K562 (cell line): Measurements from ENCODE around the gene USP32. TPM values are rescaled to one million over a fixed set of nuclear protein-coding genes. Genes with fewer than 3 reads are reported as not detected.
"Not testable (repeated sequence)": the region's sequence is repeated elsewhere in the genome, so short reads cannot be mapped to it uniquely, and the experiment has no call there.

Experiments
- ATAC-seq: fragments of 200-7000 bp; cut with Tn5 transposase; 3 replicates; pipeline ENCODE4 v1.9.1; 2020; ENCODE audit warnings: moderate library complexity
- BruUV-seq: library from RNA; stranded (reverse); fragments of 400-500 nt; replicated peaks from 2 replicates; lab custom pipeline; 2021; lab: Mats Ljungman, UMichigan
- CTCF ChIA-PET: fragments of 300-600 bp; formaldehyde crosslinking; extraction: SDS; loops from one replicate; lab custom pipeline; 2021; ENCODE audit warnings: low intra/inter-chr PET ratio; lab: Yijun Ruan, JAX
- POLR2A ChIA-PET: fragments of 300-600, 350-650 bp; sonication (Branson Sonifier 250); formaldehyde crosslinking; extraction: SDS; loops from one replicate; lab custom pipeline; 2021; ENCODE audit warnings: antibody characterized with exemption, inconsistent platforms; lab: Yijun Ruan, JAX
- DNase-seq, 4 experiments: peaks; one replicate each; pipeline versions ENCODE4 v3.0.0 to v3.0.0-alpha.2; 2011 to 2018; ENCODE audit warnings: low spot score in 3 of 4, mixed read lengths in 3 of 4; ENCODE audit errors: extremely low read depth in 1 of 4
- FAIRE-seq: peaks from 2 replicates; lab custom pipeline; 2011; peaks lifted over from hg19 to GRCh38; lab: Jason Lieb, UNC
- H2AFZ ChIP-seq: 2 replicates; pipeline ENCODE4 v1.6.0; 2011; ENCODE audit warnings: low read depth, low read length, control low read depth, inconsistent platforms
- H3K27ac ChIP-seq: fragments of 200-600 bp; 3 replicates; pipeline ENCODE4 v1.8.0; 2011; ENCODE audit warnings: low read depth, mild to moderate bottlenecking, control low read depth, inconsistent platforms, low read length, moderate library complexity, mixed read lengths; ENCODE audit errors: extremely low read depth
- H3K27me3 ChIP-seq, 2 experiments: fragments of 300-600 bp in 1 of 2; 2 replicates in 1 of 2; 3 replicates in 1 of 2; pipeline versions ENCODE4 v1.6.0 to v1.8.0; 2011; ENCODE audit warnings: inconsistent platforms in 2 of 2, low read length in 2 of 2, mild to moderate bottlenecking in 1 of 2, mixed read lengths in 1 of 2, moderate library complexity in 1 of 2; ENCODE audit not compliant: control insufficient read depth in 2 of 2, insufficient read depth in 2 of 2
- H3K36me3 ChIP-seq: fragments of 300-600 bp; 3 replicates; pipeline ENCODE4 v1.8.0; 2011; ENCODE audit warnings: mild to moderate bottlenecking, low read length, inconsistent platforms; ENCODE audit not compliant: control insufficient read depth, insufficient read depth
- H3K4me1 ChIP-seq, 2 experiments: fragments of 200-600 bp in 1 of 2; replicated peaks in 1 of 2; 2 replicates in 1 of 2; 3 replicates in 1 of 2; pipeline versions ENCODE4 v1.5.1 to v1.8.0; 2011; ENCODE audit warnings: inconsistent platforms in 2 of 2, low read length in 2 of 2, mild to moderate bottlenecking in 1 of 2, mixed read lengths in 1 of 2, moderate library complexity in 1 of 2; ENCODE audit not compliant: control insufficient read depth in 2 of 2, insufficient read depth in 2 of 2
- H3K4me2 ChIP-seq: 2 replicates; pipeline ENCODE4 v1.6.1; 2011; ENCODE audit warnings: low read length, control low read depth, inconsistent platforms, mixed read lengths; ENCODE audit not compliant: insufficient read depth
- H3K4me3 ChIP-seq: fragments of 200-600 bp; sonication (generic), shearing (Covaris generic); 2 replicates; pipeline ENCODE4 v1.5.1; 2016; ENCODE audit warnings: control low read depth, inconsistent platforms
- H3K79me2 ChIP-seq: fragments of 200-600 bp; 3 replicates; pipeline ENCODE4 v1.8.0; 2011; ENCODE audit warnings: low read length, inconsistent platforms; ENCODE audit not compliant: control insufficient read depth, insufficient read depth
- H3K9ac ChIP-seq, 2 experiments: 2 replicates each; pipeline versions ENCODE4 v1.6.0 to v1.6.1; 2011; ENCODE audit warnings: low read depth in 2 of 2, low read length in 2 of 2, control low read depth in 1 of 2, inconsistent platforms in 1 of 2, mild to moderate bottlenecking in 1 of 2, mixed read lengths in 1 of 2; ENCODE audit not compliant: insufficient read depth in 1 of 2
- H3K9me1 ChIP-seq: one replicate; pipeline ENCODE4 v1.6.0; 2011; ENCODE audit warnings: inconsistent platforms, mild to moderate bottlenecking, low read length, moderate library complexity; ENCODE audit not compliant: control insufficient read depth, insufficient read depth
- H3K9me3 ChIP-seq: replicated peaks from 2 replicates; pipeline ENCODE4 v1.5.1; 2011; ENCODE audit warnings: low read depth, low read length, inconsistent platforms; ENCODE audit not compliant: control insufficient read depth, insufficient read depth
- H4K20me1 ChIP-seq: replicated peaks from 2 replicates; pipeline ENCODE4 v1.6.1; 2011; ENCODE audit warnings: low read length, inconsistent platforms, mixed read lengths; ENCODE audit not compliant: control insufficient read depth, insufficient read depth
- C11orf30 ChIP-seq: fragments of 450-650 bp; IDR thresholded peaks from 2 replicates; pipeline ENCODE4 v1.6.1; 2016; ENCODE audit warnings: low read depth, mild to moderate bottlenecking
- MAFF ChIP-seq: IDR thresholded peaks from 2 replicates; pipeline ENCODE4 v1.6.1; 2012; ENCODE audit warnings: low read length, improper control_type of control experiment
- MAFG ChIP-seq: fragments of 450-650 bp; conservative IDR thresholded peaks from 2 replicates; pipeline ENCODE4 v1.6.1; 2016; ENCODE audit warnings: missing genetic modification characterization, missing compliant biosample characterization
- NFE2 ChIP-seq: IDR thresholded peaks from 2 replicates; pipeline ENCODE4 v1.6.1; 2014; ENCODE audit warnings: antibody characterized with exemption, low read depth
- ZNF316 ChIP-seq: fragments of 450-650 bp; IDR thresholded peaks from 2 replicates; pipeline ENCODE4 v1.6.1; 2016
- WGBS: fragments of 100-300 bp; shearing (Covaris generic); methylation state at CpG from one replicate; pipeline ENCODE4 v1.1.6; 2016; ENCODE audit warnings: low coverage, mixed read lengths; ENCODE audit not compliant: insufficient coverage; ENCODE audit errors: missing lambda C conversion rate; 5-methylcytosine and 5-hydroxymethylcytosine counted together
- in situ Hi-C: fragments of 300-500 bp; cut with MboI; formaldehyde crosslinking; loops from 4 replicates; pipeline ENCODE4 v1.15.0; 2018; ENCODE audit warnings: inconsistent platforms, mixed read lengths
- intact Hi-C: fragments of 100-400 bp; cut with micrococcal nuclease; formaldehyde crosslinking; loops from 2 replicates; pipeline ENCODE4 v1.14.2; 2022
- polyA plus RNA-seq, 8 experiments: library from polyadenylated mRNA; depleted of rRNA in 4 of 8; stranded (reverse) in 5 of 8; unstranded in 3 of 8; fragments of >200 nt; fragmentation: Nextera tagmentation in 2 of 8; fragmentation: Illumina TruSeq in 1 of 8; extraction: Ambion mirVana in 2 of 8; extraction: Trizol in 1 of 8; gene quantifications; 2 replicates each; pipeline versions ENCODE4 v1.2.1 to v1.2.3, GENCODE V29; 2011 to 2014; ENCODE audit warnings: inconsistent platforms in 1 of 8, missing spikeins in 1 of 8
- total RNA-seq, 7 experiments: library from RNA; depleted of rRNA in 6 of 7; stranded (reverse); fragments of >200 nt in 6 of 7; fragmentation: Illumina TruSeq in 2 of 7; extraction: Trizol in 2 of 7; gene quantifications; 2 replicates each; pipeline versions ENCODE4 v1.2.1 to v1.2.3, GENCODE V29; 2011 to 2021; ENCODE audit warnings: low replicate concordance in 1 of 7
- TF ChIP-seq, protein P1 (sequence below), 3 experiments: fragments of 200-800 bp in 1 of 3; fragments of 250-450 bp in 1 of 3; fragments of 450-650 bp in 1 of 3; sonication (Bioruptor Pico) in 1 of 3; sonication (Bioruptor generic) in 1 of 3; formaldehyde crosslinking in 1 of 3; IDR thresholded peaks; 2 replicates each; pipeline versions ENCODE4 v1.6.1 to v1.8.0; 2016 to 2022; ENCODE audit warnings: mild to moderate bottlenecking in 2 of 3, missing genetic modification characterization in 2 of 3, missing compliant biosample characterization in 1 of 3, moderate library complexity in 1 of 3

Gene USP32
- total and polyA plus RNA-seq, 9 of the 15 experiments (the other 6 are each of a cell fraction or from before 2014, with no cell fraction given): 18.0 to 69.3 (median 47.1) TPM

GRCh38 chr17:60186846-60187745 is 204.8 kb downstream of the USP32 start:
- H3K9ac ChIP-seq, H2AFZ ChIP-seq, in situ Hi-C loops, H3K4me3 ChIP-seq, H4K20me1 ChIP-seq, intact Hi-C loops, H3K9me1 ChIP-seq, H3K4me1 ChIP-seq, H3K4me2 ChIP-seq, H3K27me3 ChIP-seq, BruUV-seq, ATAC-seq, H3K79me2 ChIP-seq, CTCF ChIA-PET: not testable (repeated sequence)
- POLR2A ChIA-PET: interaction anchor here (1.5 kb wide), 1 partner anchor 15 kb away, joined by 3 read pairs; no protein-coding TSS in a partner anchor
- peak overlapping the region; percentile 39; the same call in 2 of the 3 replicates for H3K27ac ChIP-seq
- peak in 1 of 4 experiments; percentile 24 for DNase-seq
- TF ChIP-seq ZNF316 (peak; percentile 85), MAFF (peak; percentile 32; the same call in 1 of the 2 replicates), MAFG (tag) (peak; percentile 82), NFE2 (peak; percentile 83), C11orf30 (peak; percentile 83)
- TF ChIP-seq, protein P1, sequence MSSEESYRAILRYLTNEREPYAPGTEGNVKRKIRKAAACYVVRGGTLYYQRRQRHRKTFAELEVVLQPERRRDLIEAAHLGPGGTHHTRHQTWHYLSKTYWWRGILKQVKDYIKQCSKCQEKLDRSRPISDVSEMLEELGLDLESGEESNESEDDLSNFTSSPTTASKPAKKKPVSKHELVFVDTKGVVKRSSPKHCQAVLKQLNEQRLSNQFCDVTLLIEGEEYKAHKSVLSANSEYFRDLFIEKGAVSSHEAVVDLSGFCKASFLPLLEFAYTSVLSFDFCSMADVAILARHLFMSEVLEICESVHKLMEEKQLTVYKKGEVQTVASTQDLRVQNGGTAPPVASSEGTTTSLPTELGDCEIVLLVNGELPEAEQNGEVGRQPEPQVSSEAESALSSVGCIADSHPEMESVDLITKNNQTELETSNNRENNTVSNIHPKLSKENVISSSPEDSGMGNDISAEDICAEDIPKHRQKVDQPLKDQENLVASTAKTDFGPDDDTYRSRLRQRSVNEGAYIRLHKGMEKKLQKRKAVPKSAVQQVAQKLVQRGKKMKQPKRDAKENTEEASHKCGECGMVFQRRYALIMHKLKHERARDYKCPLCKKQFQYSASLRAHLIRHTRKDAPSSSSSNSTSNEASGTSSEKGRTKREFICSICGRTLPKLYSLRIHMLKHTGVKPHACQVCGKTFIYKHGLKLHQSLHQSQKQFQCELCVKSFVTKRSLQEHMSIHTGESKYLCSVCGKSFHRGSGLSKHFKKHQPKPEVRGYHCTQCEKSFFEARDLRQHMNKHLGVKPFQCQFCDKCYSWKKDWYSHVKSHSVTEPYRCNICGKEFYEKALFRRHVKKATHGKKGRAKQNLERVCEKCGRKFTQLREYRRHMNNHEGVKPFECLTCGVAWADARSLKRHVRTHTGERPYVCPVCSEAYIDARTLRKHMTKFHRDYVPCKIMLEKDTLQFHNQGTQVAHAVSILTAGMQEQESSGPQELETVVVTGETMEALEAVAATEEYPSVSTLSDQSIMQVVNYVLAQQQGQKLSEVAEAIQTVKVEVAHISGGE (CRISPR knock-in tag; IDR thresholded peaks at IDR 0.05): peak in 1 of 3 experiments; percentile 54; a peak in 2 of 6 replicates
- TF ChIP-seq, all 486 proteins: peak for 6; not testable (repeated sequence) for 480
- peaks cover 84% of the 10 kb centered on the region for H3K36me3 ChIP-seq
- not testable (repeated sequence) for H3K9me3 ChIP-seq, FAIRE-seq
- 51% methylated on average over 7 of the region's 7 CpGs for WGBS

DNA sequence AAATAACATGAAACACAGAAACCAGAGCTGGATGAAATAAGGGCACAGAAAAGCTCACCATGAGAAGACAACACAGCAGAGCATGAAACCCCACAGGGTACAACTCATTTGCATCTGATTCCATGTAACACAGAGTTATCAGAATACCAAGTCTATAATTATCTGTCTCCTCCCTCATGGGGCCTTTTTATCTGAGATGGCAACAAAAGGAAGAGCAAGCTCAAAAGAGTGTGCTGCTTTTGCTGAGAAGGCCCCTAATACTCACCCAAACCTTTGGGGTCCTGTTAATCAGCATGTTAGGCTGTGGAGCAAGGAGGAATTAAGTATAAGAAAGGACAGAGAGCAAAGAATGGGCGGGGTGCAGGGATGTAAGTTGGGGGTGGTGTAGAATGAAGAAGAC is 205.6 kb downstream of the USP32 start:
- H3K27me3 ChIP-seq, in situ Hi-C loops: not testable (repeated sequence)

More for the DNA sequence above, 205.6 kb downstream of the USP32 start:
- H3K9me3 ChIP-seq, H3K4me2 ChIP-seq, H3K79me2 ChIP-seq, H3K9ac ChIP-seq, H3K9me1 ChIP-seq, FAIRE-seq, ATAC-seq, intact Hi-C loops, H3K4me3 ChIP-seq, H3K4me1 ChIP-seq, H2AFZ ChIP-seq, BruUV-seq, DNase-seq, H4K20me1 ChIP-seq, CTCF ChIA-PET: not testable (repeated sequence)
- Histone ChIP-seq H3K36me3 (peaks cover 85% of the 10 kb centered on the region), H3K27ac (peak overlapping the region; percentile 39; the same call in 1 of the 3 replicates)
- POLR2A ChIA-PET: interaction anchor here (0.5 to 1.2 kb wide), 2 partner anchors 15 to 22 kb away, joined by 3 read pairs; no protein-coding TSS in a partner anchor
- WGBS: no CpG with 5 or more reads among the region's 1 CpG
